ENCODE data around the gene PBX3. TPM values are rescaled to one million over a fixed set of nuclear protein-coding genes. Genes with fewer than 3 reads are reported as not detected.

The PBX3 gene
- total RNA-seq, 1 donor, result 27.6 TPM

DNA sequence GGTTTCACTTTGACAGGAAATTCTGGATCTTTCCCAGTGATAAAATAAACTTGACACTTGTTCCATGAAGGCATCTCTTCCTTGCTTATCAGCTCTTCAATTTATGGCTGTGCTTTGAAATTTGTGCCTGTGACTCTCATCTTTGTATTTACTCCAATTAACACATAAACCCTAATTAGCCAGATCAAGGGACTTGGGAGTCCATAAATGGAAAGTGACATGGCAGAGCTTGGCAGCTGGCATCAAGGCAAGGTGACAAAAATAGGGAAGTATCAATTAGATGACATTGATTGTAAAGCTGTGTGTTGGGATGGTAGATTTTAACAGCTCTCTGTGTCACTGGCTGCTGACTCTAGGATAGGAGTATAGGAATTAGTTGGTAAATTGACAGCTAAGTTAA is 133.9 kb downstream of the PBX3 start:
- no peak for TF ChIP-seq CTCF (IDR thresholded peaks at IDR 0.05; ENCODE audit: insufficient read depth, low read depth, low read length)
- H3K4me3 ChIP-seq (ENCODE audit: low read depth, low read length), result no peak overlapping the region
- DNase-seq (ENCODE audit: low read depth), result no peak

- no peak overlapping the region for H3K4me3 ChIP-seq (ENCODE audit: low read depth, low read length)
- no peak for TF ChIP-seq CTCF (IDR thresholded peaks at IDR 0.05; ENCODE audit: insufficient read depth, low read depth, low read length)
- no peak for DNase-seq (ENCODE audit: low read depth)
These were observed 136.5 kb downstream of the PBX3 start for GRCh38 chr9:125883565-125884217.

GRCh38 chr9:125884218-125884595 is 137.0 kb downstream of the PBX3 start:
- no peak overlapping the region for H3K4me3 ChIP-seq (ENCODE audit: low read depth, low read length)
- TF ChIP-seq CTCF (IDR thresholded peaks at IDR 0.05; ENCODE audit: insufficient read depth, low read depth, low read length), result no peak
- no peak for DNase-seq (ENCODE audit: low read depth)

GRCh38 chr9:125885405-125886034 is 138.3 kb downstream of the PBX3 start:
- no peak for DNase-seq (ENCODE audit: low read depth)
- H3K4me3 ChIP-seq (ENCODE audit: low read depth, low read length), result no peak overlapping the region
- no peak for TF ChIP-seq CTCF (IDR thresholded peaks at IDR 0.05; ENCODE audit: insufficient read depth, low read depth, low read length)

- no peak overlapping the region for H3K4me3 ChIP-seq (ENCODE audit: low read depth, low read length)
- no peak for DNase-seq (ENCODE audit: low read depth)
- TF ChIP-seq CTCF (IDR thresholded peaks at IDR 0.05; ENCODE audit: insufficient read depth, low read depth, low read length), result no peak
These were observed 139.2 kb downstream of the PBX3 start for GRCh38 chr9:125886365-125886764.

DNA sequence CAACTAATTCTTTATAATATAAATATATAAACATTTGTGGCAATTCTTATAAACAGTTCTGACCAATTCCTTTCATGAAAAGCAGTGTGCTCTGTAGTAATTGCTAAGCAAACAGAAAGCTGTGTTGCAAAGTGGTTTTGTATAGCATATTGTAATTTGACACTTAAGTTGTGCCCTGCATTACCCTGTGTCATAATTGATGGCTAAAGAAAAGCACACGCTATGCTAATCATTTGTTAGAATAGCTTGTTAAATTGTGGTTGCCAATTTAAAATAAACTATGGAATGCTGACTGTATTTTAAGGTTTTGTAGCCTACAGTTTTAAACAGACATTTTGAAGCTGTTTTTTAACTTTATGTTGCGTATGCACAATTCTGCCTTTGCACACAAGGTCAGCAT is 140.0 kb downstream of the PBX3 start:
- no peak for TF ChIP-seq CTCF (IDR thresholded peaks at IDR 0.05; ENCODE audit: insufficient read depth, low read depth, low read length)
- peak; percentile 64 for DNase-seq (ENCODE audit: low read depth)
- no peak overlapping the region for H3K4me3 ChIP-seq (ENCODE audit: low read depth, low read length)

GRCh38 chr9:125888211-125888610 is 141.0 kb downstream of the PBX3 start:
- no peak for TF ChIP-seq CTCF (IDR thresholded peaks at IDR 0.05; ENCODE audit: insufficient read depth, low read depth, low read length)
- no peak for DNase-seq (ENCODE audit: low read depth)
- H3K4me3 ChIP-seq (ENCODE audit: low read depth, low read length), result no peak overlapping the region
